Ovary (tissue), 9 donors: ENCODE results near the gene PGAM1. TPM values are rescaled to one million over a fixed set of nuclear protein-coding genes. Genes with fewer than 3 reads are reported as not detected.

Experiments used
- DNase-seq, 5 donors: peaks; one replicate each; pipeline ENCODE4 v3.0.0-alpha.2; 2019 to 2020
- H3K27ac ChIP-seq, 2 donors: fragments of 200-600 bp; one replicate each; pipeline versions ENCODE4 v1.5.1 to v1.8.0; 2019 to 2022
- H3K27me3 ChIP-seq: fragments of 200-600 bp; one replicate; pipeline ENCODE4 v1.8.0; 2022
- H3K36me3 ChIP-seq: fragments of 200-600 bp; sonication (generic); one replicate; pipeline ENCODE4 v1.5.1; 2019
- H3K4me1 ChIP-seq: one replicate; pipeline ENCODE4 v1.8.1; 2013; ENCODE audit warnings: mild to moderate bottlenecking, moderate library complexity; ENCODE audit not compliant: insufficient read depth
- H3K4me3 ChIP-seq: fragments of 200-600 bp; sonication (generic); one replicate; pipeline ENCODE4 v1.5.1; 2017
- H3K9me3 ChIP-seq, 2 donors: fragments of 200-600 bp in 1 of 2; sonication (generic) in 1 of 2; one replicate each; pipeline versions ENCODE4 v1.5.1 to v1.8.1; 2013 to 2019; ENCODE audit warnings: mild to moderate bottlenecking in 1 of 2, moderate library complexity in 1 of 2
- CTCF ChIP-seq, 3 donors: fragments of 450-650 bp in 2 of 3; fragments of 200-600 bp in 1 of 3; IDR thresholded peaks; one replicate each; pipeline versions ENCODE4 v1.5.1 to v1.8.0; 2016 to 2022; ENCODE audit warnings: antibody characterized with exemption in 3 of 3, mild to moderate bottlenecking in 1 of 3
- EP300 ChIP-seq: sonication (generic); formaldehyde crosslinking; IDR thresholded peaks from one replicate; pipeline ENCODE4 v1.6.1; 2017; ENCODE audit warnings: antibody characterized with exemption
- POLR2A ChIP-seq: fragments of 450-650 bp; IDR thresholded peaks from one replicate; pipeline ENCODE4 v1.6.1; 2017; ENCODE audit warnings: antibody characterized with exemption, mild to moderate bottlenecking, moderate library complexity
- WGBS, 3 donors: extraction: QIAGEN DNeasy Blood & Tissue Kit in 1 of 3; methylation state at CpG; one replicate each; pipeline versions ENCODE4 v1.1.5 to v1.1.7; 2013 to 2017; 5-methylcytosine and 5-hydroxymethylcytosine counted together
- intact Hi-C, 4 donors: fragments of 100-400 bp; cut with DNase I; formaldehyde crosslinking; loops; one replicate each; pipeline versions ENCODE4 v1.11.0 to v1.15.1; 2022 to 2023
- polyA plus RNA-seq, 2 donors: library from polyadenylated mRNA; stranded (reverse); fragments of 200-250 nt in 1 of 2; fragments of 350-450 nt in 1 of 2; fragmentation: Illumina TruSeq in 1 of 2; extraction: RNeasy Lipid Tissue Mini Kit (QIAGEN cat#74804) in 1 of 2; gene quantifications; one replicate each; pipeline ENCODE4 v1.2.3, GENCODE V29; 2013 to 2014
- total RNA-seq, 7 donors: library from RNA; depleted of rRNA in 2 of 7; stranded (reverse); fragments of >200 nt in 2 of 7; fragmentation: NEBNext Ultra II Directional in 3 of 7; extraction: Animal tissue kit (Norgen Biotek cat#: 25700) in 3 of 7; gene quantifications; one replicate each; pipeline versions ENCODE4 v1.1.0 to v1.2.4, GENCODE V29; 2016 to 2023
- donor health status: DM: no; HTN: no; CAD: no; lungs with moderate emphysema.
- donor health status: DM: no; HTN: no; CAD: no.
- donor health status: Bipolar disorder and iron deficiency.
- donor health status: DM: yes; HTN: yes; CAD: no.
- donor health status: DM: no; HTN: no; CAD: no.
- donor health status: DM: yes; HTN: yes; CAD: no.

PGAM1 gene
- total and polyA plus RNA-seq, 9 donors = 98.7 to 255 (median 163) TPM

GRCh38 chr10:97380516-97380915 is 45.5 kb upstream of the PGAM1 start:
- H3K9me3 ChIP-seq = no peaks in the 10 kb centered on the region
- H3K36me3 ChIP-seq = no peaks in the 10 kb centered on the region
- intact Hi-C loops = no loop called here
- no peak overlapping the region for H3K27ac ChIP-seq
- H3K27me3 ChIP-seq = no peaks in the 10 kb centered on the region
- no peaks in the 10 kb centered on the region for H3K4me1 ChIP-seq
- TF ChIP-seq POLR2A = no peak
- TF ChIP-seq EP300 = no peak
- TF ChIP-seq CTCF (IDR thresholded peaks at IDR 0.05) = no peak
- WGBS, 3 donors = 72 to 78% (median 74%) methylated on average over 8 of the region's 8 CpGs
- no peak overlapping the region for H3K4me3 ChIP-seq
- DNase-seq = no peak

- WGBS, 3 donors = 89 to 92% (median 90%) methylated on average over 8 of the region's 8 CpGs
- Histone ChIP-seq H3K4me3 (no peak overlapping the region), H3K27ac (no peak overlapping the region), H3K36me3 (no peaks in the 10 kb centered on the region), H3K27me3 (no peaks in the 10 kb centered on the region), H3K4me1 (no peaks in the 10 kb centered on the region), H3K9me3 (no peaks in the 10 kb centered on the region)
- no peak for TF ChIP-seq POLR2A
- no peak for TF ChIP-seq CTCF (IDR thresholded peaks at IDR 0.05)
- TF ChIP-seq EP300 = no peak
- no peak for DNase-seq
- intact Hi-C loops = no loop called here
Measured at GRCh38 chr10:97381626-97382025, 44.4 kb upstream of the PGAM1 start.

GRCh38 chr10:97383159-97383558 is 42.8 kb upstream of the PGAM1 start:
- H3K4me1 ChIP-seq = no peaks in the 10 kb centered on the region
- H3K27me3 ChIP-seq = no peaks in the 10 kb centered on the region
- DNase-seq = no peak
- no peaks in the 10 kb centered on the region for H3K9me3 ChIP-seq
- no peak overlapping the region for H3K4me3 ChIP-seq
- 92 to 94% (median 94%) methylated on average over 7 of the region's 7 CpGs for WGBS, 3 donors
- no peak overlapping the region for H3K27ac ChIP-seq
- TF ChIP-seq EP300 (no peak), CTCF (IDR thresholded peaks at IDR 0.05) (no peak), POLR2A (no peak)
- intact Hi-C loops = no loop called here
- H3K36me3 ChIP-seq = no peaks in the 10 kb centered on the region

- H3K9me3 ChIP-seq = no peaks in the 10 kb centered on the region
- no peaks in the 10 kb centered on the region for H3K27me3 ChIP-seq
- H3K4me1 ChIP-seq = no peaks in the 10 kb centered on the region
- H3K4me3 ChIP-seq = no peak overlapping the region
- no peak overlapping the region for H3K27ac ChIP-seq
- 95 to 100% (median 95%) methylated on average over 1 to 5 of the region's 5 CpGs for WGBS, 3 donors
- no peak for DNase-seq
- TF ChIP-seq CTCF (IDR thresholded peaks at IDR 0.05) = no peak
- TF ChIP-seq POLR2A = no peak
- TF ChIP-seq EP300 = no peak
- intact Hi-C loops = no loop called here
- H3K36me3 ChIP-seq = no peaks in the 10 kb centered on the region
Measured at GRCh38 chr10:97384156-97384555, 41.8 kb upstream of the PGAM1 start.

GRCh38 chr10:97384641-97385040 is 41.4 kb upstream of the PGAM1 start:
- DNase-seq = no peak
- Histone ChIP-seq H3K27ac (no peak overlapping the region), H3K4me1 (no peaks in the 10 kb centered on the region), H3K4me3 (no peak overlapping the region), H3K9me3 (no peaks in the 10 kb centered on the region), H3K36me3 (no peaks in the 10 kb centered on the region), H3K27me3 (no peaks in the 10 kb centered on the region)
- TF ChIP-seq CTCF (IDR thresholded peaks at IDR 0.05) (no peak), POLR2A (no peak), EP300 (no peak)
- WGBS, 3 donors = 89 to 93% (median 92%) methylated on average over 4 to 6 of the region's 6 CpGs
- intact Hi-C loops = no loop called here
